ENCODE results near the gene AOPEP. TPM values are rescaled to one million over a fixed set of nuclear protein-coding genes. Genes with fewer than 3 reads are reported as not detected.

The AOPEP gene
- total RNA-seq, 1 experiment from 2014 or later: 15.0 TPM

DNA sequence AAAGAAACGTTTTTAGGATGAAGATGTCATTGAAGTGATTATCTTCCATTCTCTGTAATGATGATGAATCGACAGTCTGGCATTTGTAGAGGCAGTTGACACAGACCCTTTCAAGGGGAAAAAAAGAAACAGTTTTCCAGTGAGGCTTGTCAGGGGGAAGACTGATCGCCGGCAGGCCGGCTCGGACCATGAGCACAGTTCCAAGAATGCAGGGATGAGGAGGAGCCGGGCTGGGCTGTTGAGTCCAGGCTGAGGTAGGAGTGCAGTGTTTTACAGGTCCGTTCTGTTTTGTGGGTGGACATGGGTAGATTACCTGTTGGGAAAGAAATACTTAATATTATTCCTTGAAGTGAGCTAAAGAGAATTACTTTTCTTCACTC, 194.6 kb downstream of the AOPEP start:
- Mint-ChIP-seq H3K27me3 (ENCODE audit: low read depth) (no peaks in the 10 kb centered on the region), H3K4me3 (no peak overlapping the region), H3K4me1 (peaks cover 44 to 51% of the 10 kb centered on the region in 2 experiments), H3K27ac (peak overlapping the region in 2 of 3 experiments; percentile 1 to 82; a peak in 4 of 7 replicates), H3K36me3 (ENCODE audit: insufficient read depth in 1 of 3, low read depth in 3 of 3) (peaks cover 0 to 5% (median 0%) of the 10 kb centered on the region in 3 experiments; a peak in 1 of 7 replicates), H3K9me3 (no peaks in the 10 kb centered on the region)
- no peaks in the 10 kb centered on the region for H3K79me1 ChIP-seq (ENCODE audit: insufficient read depth, low read depth, low read length, poor library complexity, severe bottlenecking)
- H2AFZ ChIP-seq (ENCODE audit: low read length): no peak overlapping the region
- H3K4ac ChIP-seq (ENCODE audit: low read depth, low read length): no peak overlapping the region
- no peak overlapping the region for H4K5ac ChIP-seq (ENCODE audit: insufficient read length, low read depth, low read length)
- H3K18ac ChIP-seq (ENCODE audit: insufficient read length, low read depth, low read length): no peak overlapping the region
- no CpG with 5 or more reads among the region's 8 CpGs for WGBS (ENCODE audit: extremely low coverage, insufficient read length, low lambda C conversion rate)
- no peak overlapping the region for H4K8ac ChIP-seq (replicated peaks; ENCODE audit: insufficient read length, low read depth, low read length)
- no peak overlapping the region for H3K56ac ChIP-seq (ENCODE audit: insufficient read length, low read depth, low read length)
- H3K79me2 ChIP-seq (ENCODE audit: insufficient read depth, low read length): no peaks in the 10 kb centered on the region
- H3K27me3 ChIP-seq (ENCODE audit: insufficient read depth, low read length): no peaks in the 10 kb centered on the region
- no peak overlapping the region for H3K27ac ChIP-seq (ENCODE audit: insufficient read length, low read depth, low read length)
- H2BK15ac ChIP-seq (ENCODE audit: low read depth, low read length): no peak overlapping the region
- no peak overlapping the region for H3T11ph ChIP-seq (ENCODE audit: low read length)
- TF ChIP-seq, protein P1, sequence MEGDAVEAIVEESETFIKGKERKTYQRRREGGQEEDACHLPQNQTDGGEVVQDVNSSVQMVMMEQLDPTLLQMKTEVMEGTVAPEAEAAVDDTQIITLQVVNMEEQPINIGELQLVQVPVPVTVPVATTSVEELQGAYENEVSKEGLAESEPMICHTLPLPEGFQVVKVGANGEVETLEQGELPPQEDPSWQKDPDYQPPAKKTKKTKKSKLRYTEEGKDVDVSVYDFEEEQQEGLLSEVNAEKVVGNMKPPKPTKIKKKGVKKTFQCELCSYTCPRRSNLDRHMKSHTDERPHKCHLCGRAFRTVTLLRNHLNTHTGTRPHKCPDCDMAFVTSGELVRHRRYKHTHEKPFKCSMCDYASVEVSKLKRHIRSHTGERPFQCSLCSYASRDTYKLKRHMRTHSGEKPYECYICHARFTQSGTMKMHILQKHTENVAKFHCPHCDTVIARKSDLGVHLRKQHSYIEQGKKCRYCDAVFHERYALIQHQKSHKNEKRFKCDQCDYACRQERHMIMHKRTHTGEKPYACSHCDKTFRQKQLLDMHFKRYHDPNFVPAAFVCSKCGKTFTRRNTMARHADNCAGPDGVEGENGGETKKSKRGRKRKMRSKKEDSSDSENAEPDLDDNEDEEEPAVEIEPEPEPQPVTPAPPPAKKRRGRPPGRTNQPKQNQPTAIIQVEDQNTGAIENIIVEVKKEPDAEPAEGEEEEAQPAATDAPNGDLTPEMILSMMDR (conservative IDR thresholded peaks at IDR 0.05): no peak
- H2BK12ac ChIP-seq (ENCODE audit: insufficient read length, low read depth, low read length): no peak overlapping the region
- no peak overlapping the region for H3K9ac ChIP-seq (ENCODE audit: extremely low read depth, insufficient read length, low read length)
- H2BK5ac ChIP-seq (ENCODE audit: insufficient read length, low read length): no peak overlapping the region
- H4K20me1 ChIP-seq (ENCODE audit: control insufficient read depth, insufficient read depth, insufficient read length): no peaks in the 10 kb centered on the region
- no peak overlapping the region for H2BK20ac ChIP-seq (ENCODE audit: low read depth, low read length, poor library complexity, severe bottlenecking)
- H2AK5ac ChIP-seq (ENCODE audit: insufficient read length, low read length): no peak overlapping the region
- no peaks in the 10 kb centered on the region for H3K9me3 ChIP-seq (ENCODE audit: control insufficient read depth, low read depth, low read length)
- H3K4me2 ChIP-seq (ENCODE audit: insufficient read depth, insufficient read length, low read length): no peak overlapping the region
- no peak overlapping the region for H3K23ac ChIP-seq (ENCODE audit: insufficient read length, low read depth, low read length)
- no peaks in the 10 kb centered on the region for H3K23me2 ChIP-seq (ENCODE audit: insufficient read length, low read depth, low read length, poor library complexity, severe bottlenecking)
- H2BK120ac ChIP-seq (ENCODE audit: low read depth, low read length, poor library complexity, severe bottlenecking): no peak overlapping the region
- no peak overlapping the region for H4K91ac ChIP-seq (ENCODE audit: insufficient read length, low read depth, low read length)
- peaks cover 3% of the 10 kb centered on the region; the same call in 1 of the 2 replicates for H3K4me1 ChIP-seq (ENCODE audit: insufficient read depth, low read length)
- no peak overlapping the region for H3K14ac ChIP-seq (ENCODE audit: insufficient read depth, low read length)
- DNase-seq: no peak
